ENCODE data around the gene RASGEF1B. TPM values are rescaled to one million over a fixed set of nuclear protein-coding genes. Genes with fewer than 3 reads are reported as not detected.

RASGEF1B gene
- total and polyA plus RNA-seq, 2 of the 13 experiments (the other 11 are each of a cell fraction or from before 2014, with no cell fraction given) = 0.04 TPM

DNA sequence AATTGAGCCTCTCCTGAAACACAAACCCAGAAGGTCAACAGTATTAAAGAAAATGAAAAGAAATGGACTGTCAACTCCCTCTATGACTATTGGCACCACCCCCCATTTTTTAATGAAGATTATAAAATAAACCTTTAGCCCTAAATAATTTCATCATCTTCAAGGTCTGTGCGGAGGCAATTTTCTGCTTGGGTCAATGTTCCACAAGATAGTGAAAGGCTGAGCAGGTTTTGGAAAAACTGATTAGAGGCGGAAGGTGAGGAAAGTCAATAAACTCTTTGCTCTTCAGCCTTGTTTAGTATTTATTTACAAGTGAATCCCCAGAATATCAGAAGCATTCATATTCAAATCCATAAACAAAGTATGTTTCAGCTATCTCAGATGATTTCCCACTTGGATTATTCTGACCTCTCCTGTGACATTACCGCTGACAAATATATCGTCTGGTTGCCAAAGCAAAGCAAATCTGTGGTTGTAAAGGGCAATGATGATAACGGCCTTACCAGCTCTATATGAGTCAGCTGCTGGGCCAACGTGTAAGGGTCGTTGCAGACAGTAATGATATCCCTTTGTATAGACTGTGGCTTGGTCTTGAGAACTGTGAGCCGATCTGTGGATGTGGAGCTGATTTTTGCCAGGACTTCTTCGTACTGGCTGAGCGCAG lies 24.0 kb downstream of the RASGEF1B start:
- no peaks in the 10 kb centered on the region for H3K36me3 ChIP-seq (replicated peaks in 1 of 2; ENCODE audit: control insufficient read depth in 1 of 2, insufficient read depth in 2 of 2, low read length in 2 of 2)
- no peaks in the 10 kb centered on the region for H3K9me3 ChIP-seq (ENCODE audit: low read length)
- FAIRE-seq = no peak
- no peak overlapping the region for H3K9ac ChIP-seq (ENCODE audit: insufficient read depth, low read depth, low read length)
- H2AFZ ChIP-seq (ENCODE audit: low read length) = no peak overlapping the region
- 47% methylated on average over 10 of the region's 10 CpGs for WGBS (ENCODE audit: low lambda C conversion rate)
- H3K4me3 ChIP-seq (replicated peaks in 1 of 3; ENCODE audit: insufficient read depth in 1 of 3, low read depth in 2 of 3, low read length in 3 of 3) = no peak overlapping the region
- no peak overlapping the region for H3K27ac ChIP-seq (ENCODE audit: extremely low read length, insufficient read depth, low read length)
- POLR2A ChIA-PET = no interaction called here
- no peaks in the 10 kb centered on the region for H3K4me1 ChIP-seq (ENCODE audit: insufficient read depth, low read length)
- no TSS peak for BruUV-seq (replicated peaks)
- H3K4me2 ChIP-seq (ENCODE audit: low read depth, low read length) = no peak overlapping the region
- intact Hi-C loops (cut with micrococcal nuclease; ENCODE audit: unreplicated experiment) (no loop called here), in situ Hi-C loops (cut with HindIII; ENCODE audit: extremely low pct_ligation_motif_present, low pct_unique_long_range_greater_than_20kb) (no loop called here)
- no peak for TF ChIP-seq SMAD9 (CRISPR knock-in tag; IDR thresholded peaks at IDR 0.05)
- DNase-seq (ENCODE audit: low spot score) = no peak
- ATAC-seq = no peak
- H4K20me1 ChIP-seq (ENCODE audit: insufficient read depth, low read length) = no peaks in the 10 kb centered on the region
- H3K79me2 ChIP-seq (ENCODE audit: insufficient read depth, low read length) = no peaks in the 10 kb centered on the region
- CTCF ChIA-PET (ENCODE audit: low intra/inter-chr PET ratio, low total read pairs) = no interaction called here
- no peaks in the 10 kb centered on the region; a peak in 1 of 5 replicates for H3K27me3 ChIP-seq (ENCODE audit: control insufficient read depth in 1 of 2, insufficient read depth in 2 of 2, low read length in 2 of 2)

DNA sequence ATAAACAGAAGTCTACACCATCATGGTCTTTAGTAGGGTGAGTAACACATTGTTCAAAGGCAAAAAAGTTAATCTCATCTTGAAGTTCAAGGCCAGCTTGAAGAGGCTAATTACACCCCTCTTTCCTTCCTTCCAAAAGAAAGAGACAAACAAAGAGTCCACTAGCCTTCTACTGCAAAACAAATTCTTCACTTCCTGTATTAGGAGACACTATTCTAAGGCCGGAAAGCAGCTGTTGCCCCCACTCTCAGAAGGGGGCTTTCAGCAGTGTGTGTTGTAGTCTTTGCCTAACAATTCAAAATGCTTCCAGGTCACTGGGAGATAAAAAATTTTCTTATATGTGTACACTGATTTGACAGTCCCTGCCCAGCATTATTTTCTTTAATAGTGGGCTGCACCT lies 25.1 kb downstream of the RASGEF1B start:
- no peak overlapping the region for H3K27ac ChIP-seq (ENCODE audit: extremely low read length, insufficient read depth, low read length)
- POLR2A ChIA-PET = no interaction called here
- CTCF ChIA-PET (ENCODE audit: low intra/inter-chr PET ratio, low total read pairs) = no interaction called here

DNA sequence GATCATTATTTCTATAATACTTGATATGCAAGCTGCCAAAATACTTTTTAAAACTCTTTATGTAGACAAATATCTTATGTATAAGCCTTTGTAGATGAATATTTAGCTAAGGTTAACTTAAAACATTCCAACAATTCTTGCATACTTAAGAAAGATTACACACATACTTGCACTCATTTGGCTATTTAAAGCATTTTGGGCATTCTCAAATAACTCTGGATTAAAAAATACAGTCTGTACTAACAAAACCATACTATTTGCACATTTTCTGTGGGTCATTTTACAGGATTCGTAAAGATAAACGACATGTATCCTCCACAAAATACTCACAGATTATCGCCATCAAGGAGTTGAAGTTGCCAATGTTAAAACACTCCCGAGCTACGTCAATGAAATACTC lies 26.5 kb downstream of the RASGEF1B start:
- in situ Hi-C loops (cut with HindIII; ENCODE audit: extremely low pct_ligation_motif_present, low pct_unique_long_range_greater_than_20kb) = no loop called here
- CTCF ChIA-PET (ENCODE audit: low intra/inter-chr PET ratio, low total read pairs) = no interaction called here
- no TSS peak for BruUV-seq (replicated peaks)
- Histone ChIP-seq H3K27me3 (ENCODE audit: control insufficient read depth in 1 of 2, insufficient read depth in 2 of 2, low read length in 2 of 2) (no peaks in the 10 kb centered on the region), H3K4me2 (ENCODE audit: low read depth, low read length) (no peak overlapping the region), H4K20me1 (ENCODE audit: insufficient read depth, low read length) (no peaks in the 10 kb centered on the region), H3K4me3 (replicated peaks in 1 of 3; ENCODE audit: insufficient read depth in 1 of 3, low read depth in 2 of 3, low read length in 3 of 3) (no peak overlapping the region), H3K79me2 (ENCODE audit: insufficient read depth, low read length) (no peaks in the 10 kb centered on the region), H3K27ac (ENCODE audit: extremely low read length, insufficient read depth, low read length) (no peak overlapping the region), H3K36me3 (replicated peaks in 1 of 2; ENCODE audit: control insufficient read depth in 1 of 2, insufficient read depth in 2 of 2, low read length in 2 of 2) (no peaks in the 10 kb centered on the region), H3K4me1 (ENCODE audit: insufficient read depth, low read length) (no peaks in the 10 kb centered on the region), H3K9ac (ENCODE audit: insufficient read depth, low read depth, low read length) (no peak overlapping the region), H3K9me3 (ENCODE audit: low read length) (no peaks in the 10 kb centered on the region), H2AFZ (ENCODE audit: low read length) (no peak overlapping the region)
- ATAC-seq = no peak
- FAIRE-seq = no peak
- intact Hi-C loops (cut with micrococcal nuclease; ENCODE audit: unreplicated experiment) = no loop called here
- no peak for DNase-seq (ENCODE audit: low spot score)
- WGBS (ENCODE audit: low lambda C conversion rate) = 90% methylated on average over 5 of the region's 5 CpGs
- POLR2A ChIA-PET = no interaction called here
- TF ChIP-seq, protein P1, sequence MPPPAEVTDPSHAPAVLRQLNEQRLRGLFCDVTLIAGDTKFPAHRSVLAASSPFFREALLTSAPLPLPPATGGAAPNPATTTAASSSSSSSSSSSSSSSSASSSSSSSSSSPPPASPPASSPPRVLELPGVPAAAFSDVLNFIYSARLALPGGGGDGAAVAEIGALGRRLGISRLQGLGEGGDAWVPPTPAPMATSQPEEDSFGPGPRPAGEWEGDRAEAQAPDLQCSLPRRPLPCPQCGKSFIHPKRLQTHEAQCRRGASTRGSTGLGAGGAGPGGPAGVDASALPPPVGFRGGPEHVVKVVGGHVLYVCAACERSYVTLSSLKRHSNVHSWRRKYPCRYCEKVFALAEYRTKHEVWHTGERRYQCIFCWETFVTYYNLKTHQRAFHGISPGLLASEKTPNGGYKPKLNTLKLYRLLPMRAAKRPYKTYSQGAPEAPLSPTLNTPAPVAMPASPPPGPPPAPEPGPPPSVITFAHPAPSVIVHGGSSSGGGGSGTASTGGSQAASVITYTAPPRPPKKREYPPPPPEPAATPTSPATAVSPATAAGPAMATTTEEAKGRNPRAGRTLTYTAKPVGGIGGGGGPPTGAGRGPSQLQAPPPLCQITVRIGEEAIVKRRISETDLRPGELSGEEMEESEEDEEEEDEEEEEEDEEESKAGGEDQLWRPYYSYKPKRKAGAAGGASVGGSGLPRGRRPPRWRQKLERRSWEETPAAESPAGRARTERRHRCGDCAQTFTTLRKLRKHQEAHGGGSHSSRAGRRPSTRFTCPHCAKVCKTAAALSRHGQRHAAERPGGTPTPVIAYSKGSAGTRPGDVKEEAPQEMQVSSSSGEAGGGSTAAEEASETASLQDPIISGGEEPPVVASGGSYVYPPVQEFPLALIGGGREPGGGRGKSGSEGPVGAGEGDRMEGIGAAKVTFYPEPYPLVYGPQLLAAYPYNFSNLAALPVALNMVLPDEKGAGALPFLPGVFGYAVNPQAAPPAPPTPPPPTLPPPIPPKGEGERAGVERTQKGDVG (CRISPR knock-in tag; IDR thresholded peaks at IDR 0.05; ENCODE audit: borderline replicate concordance) = no peak

More for the DNA sequence above, 25.1 kb downstream of the RASGEF1B start:
- H2AFZ ChIP-seq (ENCODE audit: low read length) = no peak overlapping the region
- H3K4me1 ChIP-seq (ENCODE audit: insufficient read depth, low read length) = no peaks in the 10 kb centered on the region
- no peaks in the 10 kb centered on the region for H4K20me1 ChIP-seq (ENCODE audit: insufficient read depth, low read length)
- H3K4me2 ChIP-seq (ENCODE audit: low read depth, low read length) = no peak overlapping the region
- no peaks in the 10 kb centered on the region; a peak in 1 of 5 replicates for H3K27me3 ChIP-seq (ENCODE audit: control insufficient read depth in 1 of 2, insufficient read depth in 2 of 2, low read length in 2 of 2)
- no peak for TF ChIP-seq TGIF2 (CRISPR knock-in tag; IDR thresholded peaks at IDR 0.05)
- BruUV-seq (replicated peaks) = no TSS peak
- no peak for ATAC-seq
- no peak overlapping the region for H3K4me3 ChIP-seq (replicated peaks in 1 of 3; ENCODE audit: insufficient read depth in 1 of 3, low read depth in 2 of 3, low read length in 3 of 3)
- no peak overlapping the region for H3K9ac ChIP-seq (ENCODE audit: insufficient read depth, low read depth, low read length)
- intact Hi-C loops (cut with micrococcal nuclease; ENCODE audit: unreplicated experiment) (no loop called here), in situ Hi-C loops (cut with HindIII; ENCODE audit: extremely low pct_ligation_motif_present, low pct_unique_long_range_greater_than_20kb) (no loop called here)
- 92% methylated on average over 1 of the region's 1 CpG for WGBS (ENCODE audit: low lambda C conversion rate)
- DNase-seq (ENCODE audit: low spot score) = no peak
- H3K36me3 ChIP-seq (replicated peaks in 1 of 2; ENCODE audit: control insufficient read depth in 1 of 2, insufficient read depth in 2 of 2, low read length in 2 of 2) = no peaks in the 10 kb centered on the region
- H3K79me2 ChIP-seq (ENCODE audit: insufficient read depth, low read length) = no peaks in the 10 kb centered on the region
- FAIRE-seq = no peak
- no peaks in the 10 kb centered on the region for H3K9me3 ChIP-seq (ENCODE audit: low read length)

Data from HepG2 (cell line).